Adrenal gland (tissue), 19 donors: ENCODE data around the gene ZNHIT1. TPM values are rescaled to one million over a fixed set of nuclear protein-coding genes. Genes with fewer than 3 reads are reported as not detected.

Experiments used
- DNase-seq, 7 donors: peaks; one replicate each; pipeline ENCODE4 v3.0.0-alpha.2; 2019 to 2020
- H3K27ac ChIP-seq, 5 donors: fragments of 200-600 bp; sonication (generic) in 4 of 5; 1 replicate in 3 of 5; 2 replicates in 2 of 5; pipeline versions ENCODE4 v1.5.1 to v1.8.0; 2016 to 2020; ENCODE audit warnings: mild to moderate bottlenecking in 1 of 5
- H3K27me3 ChIP-seq: fragments of 200-600 bp; 2 replicates; pipeline ENCODE4 v1.8.0; 2021
- H3K36me3 ChIP-seq, 2 donors: fragments of 200-600 bp; replicated peaks in 1 of 2; 1 replicate in 1 of 2; 2 replicates in 1 of 2; pipeline versions ENCODE4 v1.5.1 to v1.8.0; 2018 to 2022
- H3K4me1 ChIP-seq, 2 donors: fragments of 200-600 bp; replicated peaks in 1 of 2; 1 replicate in 1 of 2; 2 replicates in 1 of 2; pipeline versions ENCODE4 v1.5.1 to v1.8.0; 2018 to 2021
- H3K4me3 ChIP-seq, 4 donors: fragments of 200-600 bp; sonication (generic) in 3 of 4; one replicate each; pipeline ENCODE4 v1.5.1; 2016 to 2018
- H3K9me3 ChIP-seq, 3 donors: fragments of 200-600 bp; sonication (generic) in 1 of 3; replicated peaks in 1 of 3; 1 replicate in 2 of 3; 2 replicates in 1 of 3; pipeline versions ENCODE4 v1.5.1 to v1.8.0; 2016 to 2021
- CTCF ChIP-seq, 6 experiments: fragments of 450-650 bp in 4 of 6; fragments of 200-600 bp in 2 of 6; sonication (generic) in 1 of 6; IDR thresholded peaks; 1 replicate in 5 of 6; 2 replicates in 1 of 6; pipeline versions ENCODE4 v1.5.1 to v1.8.0; 2016 to 2021; ENCODE audit warnings: antibody characterized with exemption in 6 of 6, mild to moderate bottlenecking in 2 of 6, moderate library complexity in 1 of 6
- POLR2A ChIP-seq, 2 donors: fragments of 450-650 bp; IDR thresholded peaks; one replicate each; pipeline ENCODE4 v1.6.1; 2017; ENCODE audit warnings: antibody characterized with exemption in 2 of 2, mild to moderate bottlenecking in 2 of 2, moderate library complexity in 1 of 2
- WGBS, 4 donors: extraction: QIAGEN DNeasy Blood & Tissue Kit in 2 of 4; methylation state at CpG; one replicate each; pipeline versions ENCODE4 v1.1.5 to v1.1.7; 2013 to 2017; 5-methylcytosine and 5-hydroxymethylcytosine counted together
- intact Hi-C, 2 donors: fragments of 100-400 bp; cut with DNase I; formaldehyde crosslinking; loops; one replicate each; pipeline versions ENCODE4 v1.14.1 to v1.15.0; 2022 to 2023
- long read RNA-seq, 10 donors: library from polyadenylated mRNA in 3 of 10; unstranded in 2 of 10; stranded (forward) in 1 of 10; transcript quantifications; one replicate each; pipeline ENCODE4 v2.0.0 and lab custom pipeline, GENCODE V29; 2021 to 2026
- polyA plus RNA-seq, 3 donors: library from polyadenylated mRNA; stranded (reverse); fragments of 200-250 nt in 2 of 3; fragments of 350-450 nt in 1 of 3; fragmentation: Illumina TruSeq in 1 of 3; extraction: RNeasy Lipid Tissue Mini Kit (QIAGEN cat#74804) in 1 of 3; gene quantifications; one replicate each; pipeline ENCODE4 v1.2.3, GENCODE V29; 2013 to 2014
- total RNA-seq, 9 donors: library from RNA; depleted of rRNA in 4 of 9; stranded (reverse); fragments of >200 nt in 4 of 9; fragments of 120-200 nt in 1 of 9; fragmentation: NEBNext Ultra II Directional in 1 of 9; extraction: Animal tissue kit (Norgen Biotek cat#: 25700) in 1 of 9; gene quantifications; one replicate each; pipeline versions ENCODE4 v1.1.0 to v1.2.4, GENCODE V29; 2013 to 2023
- donor health status: healthy with polysubstance abuse.
- donor health status: Bipolar disorder and iron deficiency.
- donor health status: DM: yes; HTN: yes; CAD: no.
- donor health status: DM: no; HTN: no; CAD: no.
- donor health status: DM: no; HTN: no; CAD: no.
- donor health status: DM: yes; HTN: yes; CAD: no.

The ZNHIT1 gene
- 100 to 1,000 TPM in 4 of 9 donors, 10 to 100 TPM in 5; 69.0 to 142 (median 95.7) TPM for total RNA-seq
- polyA plus RNA-seq, result 100 to 1,000 TPM in 2 of 3 donors, 10 to 100 TPM in 1; 34.7 to 228 (median 177) TPM
- long read RNA-seq, donor 1, transcript ZNHIT1-203 (4 exons, 2,898 nt), result minor isoform, 13 of 112 reads
- long read RNA-seq, donor 1, transcript ZNHIT1-201 (5 exons, 1,225 nt), result major isoform, 84 of 112 reads
- long read RNA-seq, donor 1, partial matches to known transcripts, result 15 of 112 reads
- long read RNA-seq, donor 1, other reads (novel, unspliced or antisense), result 0 of 112 reads
- long read RNA-seq, donor 2, transcript ZNHIT1-201 (5 exons, 1,225 nt), result major isoform, 54 of 60 reads
- long read RNA-seq, donor 2, transcript ZNHIT1-203 (4 exons, 2,898 nt), result minor isoform, 6 of 60 reads
- long read RNA-seq, donor 2, partial matches to known transcripts, result 0 of 60 reads
- long read RNA-seq, donor 2, other reads (novel, unspliced or antisense), result 0 of 60 reads
- long read RNA-seq, donor 3, transcript ZNHIT1-201 (5 exons, 1,225 nt), result major isoform, 46 of 47 reads
- long read RNA-seq, donor 3, partial matches to known transcripts, result 0 of 47 reads
- long read RNA-seq, donor 3, other reads (novel, unspliced or antisense), result 0 of 47 reads
- long read RNA-seq, donor 4, transcript ZNHIT1-201 (5 exons, 1,225 nt), result major isoform, 194 of 214 reads
- long read RNA-seq, donor 4, transcript ZNHIT1-203 (4 exons, 2,898 nt), result minor isoform, 17 of 214 reads
- long read RNA-seq, donor 4, partial matches to known transcripts, result 0 of 214 reads
- long read RNA-seq, donor 4, other reads (novel, unspliced or antisense), result 3 of 214 reads
- long read RNA-seq, donor 5, transcript ZNHIT1-201 (5 exons, 1,225 nt), result major isoform, 122 of 134 reads
- long read RNA-seq, donor 5, partial matches to known transcripts, result 0 of 134 reads
- long read RNA-seq, donor 5, other reads (novel, unspliced or antisense), result 10 of 134 reads
- long read RNA-seq, donor 6, transcript ZNHIT1-203 (4 exons, 2,898 nt), result minor isoform, 17 of 180 reads
- long read RNA-seq, donor 6, transcript ZNHIT1-201 (5 exons, 1,225 nt), result major isoform, 159 of 180 reads
- long read RNA-seq, donor 6, partial matches to known transcripts, result 3 of 180 reads
- long read RNA-seq, donor 6, other reads (novel, unspliced or antisense), result 1 of 180 reads
- long read RNA-seq, donor 7, transcript ZNHIT1-201 (5 exons, 1,225 nt), result major isoform, 48 of 51 reads
- long read RNA-seq, donor 7, partial matches to known transcripts, result 0 of 51 reads
- long read RNA-seq, donor 7, other reads (novel, unspliced or antisense), result 0 of 51 reads
- long read RNA-seq, donor 8, transcript ZNHIT1-201 (5 exons, 1,225 nt), result major isoform, 106 of 121 reads
- long read RNA-seq, donor 8, transcript ZNHIT1-203 (4 exons, 2,898 nt), result minor isoform, 9 of 121 reads
- long read RNA-seq, donor 8, partial matches to known transcripts, result 6 of 121 reads
- long read RNA-seq, donor 8, other reads (novel, unspliced or antisense), result 0 of 121 reads
- long read RNA-seq, donor 9, transcript ZNHIT1-201 (5 exons, 1,225 nt), result major isoform, 45 of 51 reads
- long read RNA-seq, donor 9, transcript ZNHIT1-203 (4 exons, 2,898 nt), result minor isoform, 6 of 51 reads
- long read RNA-seq, donor 9, partial matches to known transcripts, result 0 of 51 reads
- long read RNA-seq, donor 9, other reads (novel, unspliced or antisense), result 0 of 51 reads
- long read RNA-seq, donor 10, transcript ZNHIT1-203 (4 exons, 2,898 nt), result minor isoform, 5 of 28 reads
- long read RNA-seq, donor 10, transcript ZNHIT1-201 (5 exons, 1,225 nt), result major isoform, 23 of 28 reads
- long read RNA-seq, donor 10, partial matches to known transcripts, result 0 of 28 reads
- long read RNA-seq, donor 10, other reads (novel, unspliced or antisense), result 0 of 28 reads

- Histone ChIP-seq H3K4me1 (peaks cover 3 to 36% of the 10 kb centered on the region in 2 donors), H3K27ac (peak within 1 kb of the TSS; percentile 61 to 89 (median 79)), H3K27me3 (no peaks in the 10 kb centered on the region), H3K9me3 (no peaks in the 10 kb centered on the region), H3K36me3 (peaks cover 0 to 27% of the 10 kb centered on the region in 2 donors), H3K4me3 (peak within 1 kb of the TSS; percentile 41 to 85 (median 72))
- peak in 2 of 6 experiments; percentile 8 to 23 for TF ChIP-seq CTCF (IDR thresholded peaks at IDR 0.05)
- TF ChIP-seq POLR2A (IDR thresholded peaks at IDR 0.05), result peak in 1 of 2 donors; percentile 52
- intact Hi-C loops, result no loop called here
- peak; percentile 95 to 99 (median 98) for DNase-seq
- 1 to 2% (median 1%) methylated on average over 28 to 57 of the region's 57 CpGs for WGBS, 4 donors
Observed at GRCh38 chr7:101217388-101218235, at the start of gene ZNHIT1, which contains the start of gene PLOD3. ZNHIT1 (plus strand) TSS chr7:101218165; CDS start chr7:101218196, 31 bp downstream. PLOD3 (minus strand) TSS chr7:101217581; CDS start chr7:101217274, 307 bp downstream.

GRCh38 chr7:101168412-101169049 lies 49.4 kb upstream of the ZNHIT1 start:
- Histone ChIP-seq H3K4me3 (no peak overlapping the region), H3K9me3 (no peaks in the 10 kb centered on the region), H3K36me3 (no peaks in the 10 kb centered on the region), H3K27me3 (peaks cover 66% of the 10 kb centered on the region), H3K4me1 (peaks cover 16 to 40% of the 10 kb centered on the region in 2 donors), H3K27ac (no peak overlapping the region)
- TF ChIP-seq POLR2A (IDR thresholded peaks at IDR 0.05) (no peak), CTCF (IDR thresholded peaks at IDR 0.05) (no peak)
- no peak for DNase-seq
- intact Hi-C loops, result loop anchor here in 1 of 2 donors (10.0 kb wide), 1 partner anchor 274 kb away; the partner anchor contains the start of gene ACHE
- WGBS, 4 donors, result 1 to 8% (median 2%) methylated on average over 4 to 6 of the region's 6 CpGs
